Stimulated activated CD4-positive, alpha-beta T cell treated with anti-CD3 and anti-CD28 coated beads, Interleukin-1b, Interleukin-23, amount 100 ng/mL, for 48 hours (primary cell): ENCODE measurements around the gene PDE1A.
"Not testable (repeated sequence)": the region's sequence is repeated elsewhere in the genome, so short reads cannot be mapped to it uniquely, and the experiment has no call there.

ENCODE experiments used
- DNase-seq: peaks from one replicate; pipeline ENCODE4 v3.0.0-alpha.2; 2020

The PDE1A gene

DNA sequence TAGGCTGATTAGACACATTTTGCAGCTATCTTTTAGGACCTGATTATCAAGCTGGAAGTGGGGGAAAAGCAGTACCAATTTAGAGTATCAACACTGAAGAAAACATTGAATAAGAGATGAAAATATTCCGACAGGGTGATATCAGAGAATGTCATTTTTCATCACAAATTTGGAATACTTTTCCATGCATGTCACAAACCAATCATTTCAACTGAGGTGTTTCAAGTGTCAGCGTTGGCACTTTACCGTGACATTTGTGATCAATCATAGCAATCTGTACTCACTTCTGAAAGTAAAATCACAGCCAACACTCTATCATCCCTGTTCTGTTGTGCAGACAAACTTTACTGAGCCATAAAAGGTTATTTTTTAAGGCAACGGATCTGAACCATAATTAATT lies 75.4 kb downstream of the PDE1A start:
- DNase-seq = no peak

DNA sequence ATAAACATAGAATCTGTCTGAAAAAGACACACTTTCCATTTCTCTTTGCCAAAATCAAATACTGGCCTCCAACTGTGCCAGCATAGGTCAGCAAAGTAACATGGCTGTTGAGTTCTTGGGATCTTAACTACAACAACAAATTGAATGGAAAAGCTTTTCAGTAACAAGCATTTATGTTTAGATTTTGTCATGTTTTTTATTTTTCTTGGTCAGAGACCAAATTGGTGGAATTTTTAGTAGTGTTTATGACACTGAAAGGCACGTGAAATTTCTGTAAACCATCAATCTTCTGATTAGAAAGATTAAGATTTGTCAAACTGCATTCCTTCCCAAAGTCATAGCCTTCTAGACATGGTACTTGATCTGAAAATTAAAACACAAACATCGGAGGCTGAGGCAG lies 77.6 kb downstream of the PDE1A start:
- no peak for DNase-seq

DNA sequence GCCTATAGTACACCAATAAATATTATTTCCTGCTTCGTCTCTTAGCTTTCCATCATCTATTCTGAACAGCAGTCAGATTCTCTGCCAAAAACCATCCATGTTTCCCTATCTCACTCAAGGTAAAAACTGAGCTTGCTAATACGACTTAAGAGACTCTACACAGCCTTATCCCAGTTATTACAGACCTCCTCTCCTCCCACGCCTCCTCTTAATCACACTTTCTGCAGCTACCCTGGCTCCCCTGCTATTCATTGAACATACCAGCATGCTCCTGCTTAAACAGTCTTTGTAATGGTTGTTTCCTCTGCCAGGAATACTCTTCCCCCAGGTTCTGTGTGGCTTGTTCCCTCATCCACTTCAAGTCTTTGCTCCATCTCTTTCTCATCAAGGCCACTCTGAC lies 81.5 kb downstream of the PDE1A start:
- no peak for DNase-seq

DNA sequence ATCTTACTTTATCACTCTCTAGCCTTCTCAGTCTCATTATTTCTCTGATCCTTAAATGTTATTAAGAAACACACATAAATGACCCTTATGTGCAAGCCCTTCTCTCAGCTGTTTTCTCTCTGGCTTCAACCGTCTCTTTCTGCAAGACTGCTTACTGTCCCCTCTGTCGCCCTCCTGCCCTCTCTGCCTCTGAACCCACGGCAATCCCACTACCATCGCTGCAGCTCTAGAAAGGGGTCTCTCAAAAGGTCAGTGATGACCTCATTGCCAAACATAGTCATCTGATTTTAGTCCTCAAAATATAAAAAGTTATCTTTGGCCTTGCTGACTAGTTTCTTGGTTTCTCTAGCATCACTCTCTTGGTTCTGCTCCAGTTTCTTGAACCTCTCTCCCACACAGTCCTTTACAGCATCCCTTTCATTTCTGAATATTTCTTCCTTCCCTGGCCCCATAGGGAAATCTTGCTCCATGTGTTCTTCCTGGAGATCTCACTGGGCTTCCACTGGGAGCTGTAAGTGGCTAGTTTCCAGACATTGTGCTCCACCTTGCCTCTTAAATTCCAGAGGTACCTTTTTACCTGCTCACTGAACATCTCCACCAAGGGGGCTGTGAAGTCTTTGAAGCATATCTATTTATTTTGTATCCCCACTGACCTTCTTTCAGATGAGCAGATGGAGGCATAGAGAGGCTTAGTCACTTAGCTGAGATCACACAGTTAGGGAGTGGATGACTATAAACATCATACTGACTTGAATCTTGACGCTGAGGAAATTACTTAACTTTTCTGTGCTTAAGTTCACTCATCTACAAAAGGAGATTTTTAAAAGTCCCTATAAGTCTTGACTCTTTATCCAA lies 96.2 kb downstream of the PDE1A start:
- no peak for DNase-seq

DNA sequence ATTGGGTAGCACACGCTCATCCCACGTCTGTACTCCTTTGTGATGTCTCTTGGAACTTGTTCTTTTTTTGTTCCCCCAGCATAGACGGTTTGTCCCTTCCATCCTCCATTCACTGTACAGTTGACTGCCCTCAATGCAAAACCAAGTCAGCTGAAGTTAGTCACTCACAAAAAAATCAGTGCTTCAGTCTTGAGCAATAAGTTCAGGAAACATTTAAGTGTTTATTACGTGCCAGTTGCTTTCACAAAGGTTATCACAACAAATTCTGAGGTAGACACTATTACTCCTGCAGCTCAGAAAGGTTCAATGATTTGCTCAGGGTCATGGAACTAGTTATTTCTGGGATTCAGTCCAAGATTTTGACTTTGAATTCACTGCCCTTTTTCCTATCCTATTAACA lies 102.2 kb downstream of the PDE1A start:
- no peak for DNase-seq

DNA sequence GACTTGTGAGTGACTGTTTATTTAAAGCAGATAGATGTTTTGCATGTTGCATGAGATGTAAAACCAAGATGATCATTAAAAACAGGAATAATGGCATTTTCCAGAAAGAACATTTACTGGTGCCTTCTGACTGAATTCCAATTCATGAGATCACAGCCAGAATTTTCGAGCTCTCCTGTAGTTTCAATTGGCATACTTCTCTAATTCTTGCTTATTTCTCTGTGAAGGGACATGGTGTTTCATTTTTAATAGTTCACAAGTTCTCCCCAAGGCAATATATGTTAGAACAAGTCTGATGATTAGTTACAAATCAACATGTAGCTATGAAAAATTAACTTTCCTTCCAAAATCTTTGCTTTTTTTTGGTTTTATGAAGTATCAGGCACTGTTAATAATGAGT lies 105.7 kb downstream of the PDE1A start:
- no peak for DNase-seq

DNA sequence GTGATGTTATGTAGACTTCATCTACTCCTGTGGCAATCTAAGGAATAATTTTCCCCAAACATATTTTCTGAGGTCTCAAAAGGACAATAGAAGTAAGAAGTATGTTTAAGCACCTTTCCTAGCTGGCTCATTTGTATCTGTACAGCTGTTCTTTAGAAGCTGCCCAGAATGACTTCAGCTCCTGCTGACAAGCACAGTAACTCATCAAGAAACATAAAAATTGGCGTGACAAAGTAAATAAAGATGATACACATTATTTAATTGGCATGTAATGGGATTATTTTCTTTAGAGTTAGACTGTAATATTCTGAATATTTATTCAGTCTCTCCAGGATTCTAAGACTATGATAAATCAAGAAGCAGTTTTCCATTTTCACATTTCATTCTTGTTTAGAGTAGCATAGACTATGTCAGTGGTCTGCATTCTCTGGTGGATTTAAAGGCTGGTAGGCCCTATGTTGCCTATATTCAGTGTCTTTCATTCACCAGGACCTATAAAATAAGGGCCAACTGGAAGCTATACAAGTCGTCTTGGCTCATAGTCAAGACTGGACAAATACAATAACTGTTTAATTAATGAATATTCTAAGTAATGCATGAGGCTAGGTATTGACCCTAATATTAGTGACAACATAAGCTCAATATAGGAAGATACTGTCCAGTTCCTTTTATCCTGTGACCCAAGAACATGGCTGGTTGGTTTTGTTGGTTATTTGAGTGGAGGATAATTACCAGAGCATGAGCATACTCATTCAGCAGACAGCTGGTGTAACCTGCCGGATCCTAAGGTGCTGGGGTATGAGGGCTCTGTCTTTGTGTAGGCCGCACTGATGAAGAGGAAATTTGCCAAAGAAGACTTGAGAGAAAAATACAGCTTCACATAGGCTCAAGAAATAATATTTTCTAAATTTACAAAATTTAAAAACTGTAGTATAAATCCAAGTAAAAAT lies 107.0 kb downstream of the PDE1A start:
- DNase-seq = no peak

DNA sequence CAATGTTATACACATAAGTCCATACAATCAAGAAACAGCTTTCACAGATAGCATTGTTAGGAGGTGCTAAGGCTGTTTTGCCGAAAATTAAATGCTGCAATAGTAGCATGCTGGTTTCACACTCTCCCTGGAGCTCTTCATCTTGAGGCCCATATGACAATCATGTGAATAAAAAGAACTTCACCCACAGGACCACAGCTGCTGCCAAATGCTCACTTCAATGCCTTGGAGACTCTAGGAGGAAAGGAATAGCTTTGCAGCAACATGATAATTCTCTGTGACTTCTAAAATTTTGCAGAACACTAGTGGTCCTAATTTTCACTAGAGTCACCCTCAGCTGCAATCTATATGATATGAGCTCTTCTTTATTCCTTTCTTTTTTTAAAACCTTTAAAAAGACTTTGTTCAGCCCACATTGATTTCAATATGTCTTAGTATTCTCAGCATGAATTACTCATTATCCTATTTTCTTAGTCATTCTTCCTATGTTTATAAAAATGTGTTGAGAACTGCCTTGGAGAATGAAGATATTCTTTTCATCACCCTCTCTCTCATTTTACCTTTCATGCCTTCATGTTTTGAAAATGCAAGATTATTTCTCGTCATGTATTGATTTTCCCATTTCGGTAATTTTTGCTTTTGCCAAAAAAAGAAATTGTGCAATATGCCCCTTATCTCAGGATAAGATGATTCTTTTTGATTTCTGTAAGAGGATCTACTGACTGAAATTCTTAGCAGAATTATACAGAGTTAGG lies 108.2 kb downstream of the PDE1A start:
- DNase-seq = no peak

DNA sequence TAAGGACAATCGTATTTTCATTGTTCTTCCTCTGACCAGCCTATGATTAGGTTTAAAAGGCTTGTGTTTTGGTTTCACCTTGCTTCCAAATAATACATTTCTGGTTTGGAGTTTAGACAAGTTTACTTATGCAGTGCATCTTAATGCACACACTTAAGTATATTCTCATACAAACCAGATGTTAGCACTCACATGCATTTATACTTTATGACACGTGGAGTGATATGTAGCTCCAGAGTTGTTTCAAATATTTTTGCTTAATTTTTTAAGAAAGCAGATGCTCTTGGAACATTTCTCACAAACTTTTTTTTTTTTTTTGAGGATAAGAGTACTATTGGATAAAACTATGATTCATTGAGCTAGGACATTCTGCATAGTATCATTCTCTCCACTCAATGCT lies 109.9 kb downstream of the PDE1A start:
- DNase-seq = no peak

DNA sequence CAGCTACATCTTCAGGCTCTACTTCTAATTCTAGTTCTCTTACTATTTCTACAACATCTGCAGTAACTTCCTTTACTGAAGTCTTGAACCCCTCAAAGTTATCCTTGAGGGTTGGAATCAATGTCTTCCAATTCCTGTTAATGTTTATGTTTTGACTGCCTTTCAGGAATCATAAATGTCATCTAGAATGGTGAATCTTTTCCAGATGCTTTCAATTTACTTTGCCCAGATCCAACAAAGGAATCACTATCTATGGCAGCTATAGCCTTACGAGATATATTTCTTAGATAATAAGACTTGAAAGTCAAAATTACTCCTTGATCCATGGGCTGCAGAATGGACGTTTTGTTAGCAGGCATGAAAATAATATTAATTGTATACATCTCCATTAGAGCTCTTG lies 123.9 kb downstream of the PDE1A start:
- DNase-seq = no peak

DNA sequence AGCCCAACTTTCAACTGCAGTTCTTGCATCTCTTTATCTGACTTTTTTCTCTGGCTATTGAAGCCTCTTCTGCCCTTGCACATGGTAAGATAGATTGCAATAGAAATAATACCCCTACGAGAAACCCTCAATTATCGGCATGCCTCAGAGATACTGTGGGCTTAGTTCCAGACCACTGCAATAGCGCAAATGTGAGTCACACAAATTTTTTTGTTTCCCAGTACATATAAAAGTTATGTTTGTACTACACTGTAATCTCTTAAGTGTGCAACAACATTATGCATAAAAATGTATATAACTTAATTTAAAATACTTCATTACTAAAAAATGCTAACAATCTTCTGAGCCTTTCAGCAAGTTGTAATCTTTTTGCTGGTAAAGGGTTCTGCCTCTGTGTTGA lies 124.7 kb downstream of the PDE1A start:
- no peak for DNase-seq

DNA sequence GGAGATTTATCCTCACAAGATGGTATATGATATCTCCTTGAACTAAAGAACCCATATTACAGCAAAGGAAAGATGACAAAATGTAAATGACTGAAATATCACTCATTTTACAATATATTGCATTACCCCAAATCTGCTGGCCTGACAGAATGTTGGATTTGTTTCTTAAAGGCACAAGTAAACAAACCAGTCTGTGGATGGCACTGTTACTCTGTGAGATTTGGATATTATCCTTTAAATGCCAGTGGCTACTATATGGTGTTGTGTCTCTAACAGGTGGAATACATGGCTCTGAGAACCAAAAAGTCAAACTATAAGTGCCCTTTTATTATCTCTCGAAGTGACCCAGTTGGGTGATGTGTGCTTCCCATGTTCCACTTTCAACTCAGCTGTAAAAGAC lies 125.7 kb downstream of the PDE1A start:
- no peak for DNase-seq

DNA sequence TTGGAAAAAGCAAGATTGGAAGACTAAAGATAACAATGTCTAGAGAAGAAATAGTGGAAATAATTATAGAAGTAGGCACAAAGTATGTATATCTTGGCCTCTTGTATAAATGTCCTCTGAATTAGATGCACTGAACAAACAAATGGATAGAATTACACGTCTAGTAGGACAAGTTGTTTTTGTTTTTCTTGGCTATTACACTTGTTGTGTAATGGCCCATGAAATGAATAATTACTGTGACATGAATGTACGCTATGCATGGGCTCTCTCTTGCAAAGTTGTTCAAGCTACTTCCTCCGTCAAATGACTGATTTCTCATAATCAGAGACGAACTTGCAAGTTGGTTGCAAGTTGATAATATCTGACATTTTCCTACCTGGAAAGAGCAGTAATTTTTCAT lies 126.2 kb downstream of the PDE1A start:
- no peak for DNase-seq

DNA sequence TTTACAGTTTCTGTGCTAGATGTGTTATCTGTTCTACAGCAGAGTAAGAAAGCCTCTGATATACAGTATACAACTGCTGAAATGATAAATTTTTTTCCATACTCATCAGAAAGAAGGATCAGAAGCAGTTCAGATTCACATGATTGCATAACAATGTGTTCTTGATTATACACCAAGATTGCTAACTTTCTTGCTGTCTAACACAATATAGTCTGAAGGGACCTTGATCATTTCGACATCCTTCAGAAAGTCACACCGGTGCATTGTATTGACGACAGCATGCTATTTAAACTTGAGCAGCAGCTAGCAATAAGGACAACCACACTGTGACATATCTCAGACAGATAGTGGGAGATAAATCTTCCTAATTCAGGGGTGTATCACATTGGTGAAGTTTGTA lies 127.2 kb downstream of the PDE1A start:
- DNase-seq = no peak

DNA sequence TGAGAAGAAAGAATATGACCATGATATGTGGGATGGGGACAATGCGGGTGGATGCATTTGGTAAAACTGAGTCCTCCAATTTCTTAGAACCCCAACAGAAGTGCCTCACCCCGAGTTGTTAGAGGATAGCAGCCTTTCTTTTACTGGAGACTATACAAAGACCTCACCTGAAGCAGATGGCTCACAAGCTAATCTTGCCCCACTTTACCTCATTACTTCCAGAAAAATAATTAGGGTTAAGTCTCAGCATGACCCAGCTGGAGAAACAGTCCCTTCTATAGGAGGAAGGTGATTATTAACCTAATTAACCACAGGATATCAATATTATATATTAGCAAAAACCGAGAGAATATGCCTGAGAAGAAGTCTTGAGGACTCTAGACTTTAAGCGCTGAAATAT lies 128.4 kb downstream of the PDE1A start:
- DNase-seq = no peak

DNA sequence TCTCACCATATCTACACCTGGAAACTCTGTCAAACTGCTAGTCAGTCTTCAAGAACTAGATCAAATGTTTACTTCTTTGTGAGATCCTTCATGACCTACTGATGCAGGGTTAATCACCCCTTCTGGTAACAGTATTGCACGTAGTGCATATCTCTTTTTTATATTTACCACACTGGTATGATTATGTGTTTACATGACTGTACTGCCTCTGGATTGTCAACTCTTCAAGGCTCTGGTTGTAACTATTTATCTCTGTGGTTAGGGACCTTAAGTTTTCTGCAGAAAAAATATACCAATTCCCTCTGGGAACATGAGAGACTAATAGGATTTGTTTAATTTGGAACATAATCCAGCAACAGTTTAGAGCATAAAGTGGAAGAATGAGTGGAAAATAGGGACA lies 135.5 kb downstream of the PDE1A start:
- DNase-seq = no peak

DNA sequence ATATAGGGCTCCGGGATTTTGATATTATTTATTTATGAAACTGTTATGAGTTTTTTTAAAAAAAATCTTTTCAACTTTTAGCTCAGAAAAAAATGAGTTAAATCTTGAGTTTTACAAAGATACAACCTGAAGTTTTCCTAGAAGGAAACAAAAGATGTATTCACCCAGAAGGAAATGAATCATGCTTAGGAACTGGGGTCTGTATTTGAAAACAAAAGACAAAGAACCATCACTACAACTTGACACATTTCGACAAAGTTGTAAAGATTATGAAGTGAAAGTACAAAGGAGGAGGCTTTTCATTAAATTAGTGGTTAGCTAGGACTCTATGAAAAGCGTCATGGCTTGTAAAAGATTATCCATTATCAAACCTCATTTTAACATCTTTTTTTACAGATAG lies 143.3 kb downstream of the PDE1A start:
- DNase-seq = no peak

DNA sequence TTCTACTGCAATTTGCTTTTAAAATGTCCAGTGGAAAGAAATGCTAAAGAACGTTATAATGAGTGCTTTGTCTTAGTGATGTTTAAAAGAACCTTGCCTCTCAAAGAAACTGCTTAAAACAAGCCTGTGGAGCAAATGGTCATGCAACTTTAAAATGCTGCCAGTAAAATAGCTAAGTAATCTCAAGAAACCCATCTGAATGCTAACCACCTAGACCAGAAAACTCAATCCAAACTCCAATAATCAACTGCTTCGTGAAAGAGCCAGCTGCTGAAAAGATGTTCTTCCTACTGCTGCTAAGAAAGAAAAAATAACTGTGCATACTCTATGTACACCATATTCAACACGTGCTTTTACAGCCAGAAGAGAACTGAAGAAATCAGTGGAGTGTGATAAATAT lies 145.6 kb downstream of the PDE1A start:
- no peak for DNase-seq

DNA sequence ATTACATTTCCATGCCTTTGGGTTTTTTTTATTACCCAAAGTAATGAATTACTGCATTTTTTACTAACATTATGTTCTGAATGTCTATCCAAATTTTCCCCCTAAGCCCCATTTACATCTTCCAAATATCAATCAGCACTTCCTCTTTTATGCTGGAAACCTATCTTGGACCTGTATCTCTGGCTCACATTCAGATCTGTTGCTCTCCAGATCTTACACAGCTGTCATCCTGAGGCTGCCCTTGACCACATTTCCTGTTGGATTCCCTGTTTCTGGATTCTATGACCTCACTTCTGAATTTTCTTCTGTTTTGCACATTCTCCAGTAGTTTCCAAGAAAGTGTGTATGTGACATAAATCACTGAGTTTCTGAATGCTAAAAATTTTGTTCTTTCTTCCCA lies 146.7 kb downstream of the PDE1A start:
- DNase-seq = no peak

DNA sequence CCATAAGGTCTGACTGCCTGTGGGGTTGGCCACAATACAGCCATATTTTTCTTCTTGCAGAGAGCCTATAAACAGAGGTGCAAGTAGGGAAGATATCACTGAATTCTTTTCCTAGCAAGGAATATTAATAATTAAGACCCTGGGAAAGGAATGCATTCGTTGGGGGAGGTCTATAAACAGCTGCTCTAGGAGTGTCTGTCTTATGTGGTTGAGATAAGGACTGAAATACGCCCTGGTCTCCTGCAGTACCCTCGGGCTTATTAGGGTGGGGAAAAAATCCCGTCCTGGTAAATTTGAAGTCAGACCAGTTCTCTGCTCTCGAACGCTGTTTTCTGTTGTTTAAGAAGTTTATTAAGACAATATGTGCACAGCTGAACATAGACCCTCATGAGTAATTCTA lies 150.2 kb downstream of the PDE1A start:
- DNase-seq = not testable (repeated sequence)

DNA sequence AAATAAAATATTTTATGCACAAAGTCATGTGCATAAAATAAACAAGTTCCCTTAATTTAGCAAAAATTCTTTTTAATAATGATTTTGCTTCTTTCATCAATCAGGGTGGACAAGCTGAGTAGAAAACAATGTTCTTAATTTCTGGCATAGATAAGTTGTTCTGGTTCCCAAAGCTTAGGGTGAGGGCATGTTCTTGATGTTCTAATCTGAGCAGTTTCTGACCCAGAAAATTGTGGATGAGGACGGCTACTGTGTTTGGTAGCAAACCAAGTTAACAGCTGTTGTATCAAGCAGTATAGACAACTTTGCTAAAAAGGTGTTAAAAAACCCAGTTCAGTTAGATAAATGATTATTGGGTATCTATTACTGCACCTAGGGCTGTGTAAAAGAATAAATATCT lies 158.9 kb downstream of the PDE1A start:
- no peak for DNase-seq

DNA sequence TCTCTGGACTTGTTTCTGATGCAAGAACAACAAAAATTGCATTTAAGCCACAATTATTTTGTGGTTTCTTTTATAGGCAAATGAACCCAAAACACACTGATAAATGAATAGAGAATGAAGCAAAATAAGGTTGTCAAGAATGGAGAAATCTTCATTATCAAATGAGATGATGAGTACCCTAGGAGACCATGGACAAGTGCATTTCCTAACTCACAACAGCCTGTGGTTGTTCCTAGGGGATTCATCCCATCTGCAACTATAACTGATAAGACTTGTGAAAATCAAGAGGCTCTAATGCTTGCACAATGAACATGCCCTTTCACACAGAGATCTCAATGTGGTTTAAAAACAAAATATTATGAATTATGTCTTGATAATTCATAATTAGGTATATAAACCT lies 159.9 kb downstream of the PDE1A start:
- DNase-seq = no peak

DNA sequence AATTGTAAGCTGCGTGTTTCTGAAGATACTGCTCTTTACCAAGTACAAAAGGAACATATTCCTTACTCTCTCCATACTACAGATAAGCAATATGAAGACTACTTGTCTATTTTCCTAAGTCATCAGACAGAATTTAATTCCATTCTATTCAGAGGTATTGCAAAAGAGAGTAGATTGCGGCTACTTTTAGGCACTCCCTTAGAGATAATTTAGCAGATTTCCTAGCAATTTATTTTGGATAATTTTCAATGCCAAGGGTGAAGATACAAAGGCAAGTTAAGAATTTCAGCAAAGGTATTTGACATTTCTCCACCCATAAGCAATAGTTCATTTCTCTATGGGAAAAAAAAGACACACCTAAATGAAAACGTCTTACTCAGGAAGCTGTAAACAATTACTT lies 161.1 kb downstream of the PDE1A start:
- DNase-seq = no peak
